HepG2 (cell line): Measurements from ENCODE around the gene RNF222. TPM values are rescaled to one million over a fixed set of nuclear protein-coding genes. Genes with fewer than 3 reads are reported as not detected.

ENCODE experiments used
- ATAC-seq: fragments of 200-7000 bp; cut with Tn5 transposase; 3 replicates; pipeline ENCODE4 v1.9.1; 2020; ENCODE audit warnings: mild to moderate bottlenecking, moderate library complexity
- BruUV-seq: library from RNA; stranded (reverse); fragments of 400-500 nt; replicated peaks from 2 replicates; lab custom pipeline; 2021; lab: Mats Ljungman, UMichigan
- CTCF ChIA-PET: fragments of 300-600 bp; formaldehyde crosslinking; extraction: SDS; loops from one replicate; lab custom pipeline; 2021; ENCODE audit warnings: low total read pairs, inconsistent platforms, low intra/inter-chr PET ratio; lab: Yijun Ruan, JAX
- POLR2A ChIA-PET: fragments of 350-600 bp; sonication (Branson Sonifier 250); formaldehyde crosslinking; loops from one replicate; lab custom pipeline; 2020; ENCODE audit warnings: antibody characterized with exemption, inconsistent platforms; lab: Yijun Ruan, JAX
- DNase-seq: peaks from one replicate; pipeline ENCODE4 v3.0.0-alpha.2; 2015; ENCODE audit warnings: low spot score
- FAIRE-seq: peaks from 3 replicates; lab custom pipeline; 2011; peaks lifted over from hg19 to GRCh38; lab: Jason Lieb, UNC
- H2AFZ ChIP-seq: one replicate; pipeline ENCODE4 v1.6.1; 2011; ENCODE audit warnings: low read length, inconsistent platforms
- H3K27ac ChIP-seq: fragments of 300-600 bp; 3 replicates; pipeline ENCODE4 v1.8.0; 2011; ENCODE audit warnings: mixed run types, mild to moderate bottlenecking, mixed read lengths, low read length, inconsistent platforms; ENCODE audit not compliant: insufficient read depth; ENCODE audit errors: extremely low read length
- H3K27me3 ChIP-seq, 2 experiments: fragments of 200-600 bp in 1 of 2; 2 replicates in 1 of 2; 3 replicates in 1 of 2; pipeline versions ENCODE4 v1.6.0 to v1.8.0; 2011; ENCODE audit warnings: low read length in 2 of 2, mild to moderate bottlenecking in 2 of 2, moderate library complexity in 2 of 2, inconsistent platforms in 1 of 2; ENCODE audit not compliant: insufficient read depth in 2 of 2, control insufficient read depth in 1 of 2
- H3K36me3 ChIP-seq, 2 experiments: fragments of 200-600 bp in 1 of 2; replicated peaks in 1 of 2; 2 replicates in 1 of 2; 3 replicates in 1 of 2; pipeline versions ENCODE4 v1.5.1 to v1.8.0; 2011; ENCODE audit warnings: low read length in 2 of 2, inconsistent platforms in 1 of 2; ENCODE audit not compliant: insufficient read depth in 2 of 2, control insufficient read depth in 1 of 2
- H3K4me1 ChIP-seq: 2 replicates; pipeline ENCODE4 v1.5.1; 2012; ENCODE audit warnings: low read length, inconsistent platforms; ENCODE audit not compliant: insufficient read depth
- H3K4me2 ChIP-seq: 2 replicates; pipeline ENCODE4 v1.6.0; 2011; ENCODE audit warnings: low read depth, low read length, inconsistent platforms
- H3K4me3 ChIP-seq, 3 experiments: fragments of 200-600 bp in 1 of 3; sonication (generic), shearing (Covaris generic) in 1 of 3; replicated peaks in 1 of 3; 2 replicates each; pipeline ENCODE4 v1.5.1; 2011 to 2016; ENCODE audit warnings: low read length in 3 of 3, inconsistent platforms in 2 of 3, low read depth in 2 of 3, mild to moderate bottlenecking in 2 of 3, control low read depth in 1 of 3, mixed read lengths in 1 of 3; ENCODE audit not compliant: insufficient read depth in 1 of 3
- H3K79me2 ChIP-seq: one replicate; pipeline ENCODE4 v1.6.1; 2011; ENCODE audit warnings: low read length, inconsistent platforms; ENCODE audit not compliant: insufficient read depth
- H3K9ac ChIP-seq: 2 replicates; pipeline ENCODE4 v1.6.0; 2011; ENCODE audit warnings: mild to moderate bottlenecking, low read depth, low read length, inconsistent platforms; ENCODE audit not compliant: insufficient read depth
- H3K9me3 ChIP-seq: 2 replicates; pipeline ENCODE4 v1.5.1; 2012; ENCODE audit warnings: mild to moderate bottlenecking, low read length
- H4K20me1 ChIP-seq: 2 replicates; pipeline ENCODE4 v1.6.0; 2011; ENCODE audit warnings: inconsistent platforms, mild to moderate bottlenecking, low read length, moderate library complexity; ENCODE audit not compliant: insufficient read depth
- MAFF ChIP-seq: IDR thresholded peaks from 2 replicates; pipeline ENCODE4 v1.6.1; 2011; ENCODE audit warnings: low read depth, low read length, improper control_type of control experiment
- POLR2AphosphoS5 ChIP-seq: IDR thresholded peaks from 2 replicates; pipeline ENCODE4 v1.6.1; 2012; ENCODE audit warnings: low read depth, low read length
- ZNF17 ChIP-seq: sonication (generic); formaldehyde crosslinking; IDR thresholded peaks from 2 replicates; pipeline ENCODE4 v1.5.0; 2020; ENCODE audit warnings: mild to moderate bottlenecking, missing genetic modification reagents
- ZNF577 ChIP-seq: sonication (generic); formaldehyde crosslinking; IDR thresholded peaks from 2 replicates; pipeline ENCODE4 v1.4.0; 2020; ENCODE audit warnings: mild to moderate bottlenecking, low read depth, missing genetic modification reagents, borderline replicate concordance
- ZNF747 ChIP-seq: sonication (generic); formaldehyde crosslinking; IDR thresholded peaks from 2 replicates; pipeline ENCODE4 v1.8.1; 2023; ENCODE audit warnings: missing genetic modification reagents, mild to moderate bottlenecking, borderline replicate concordance
- WGBS: methylation state at CpG from one replicate; pipeline ENCODE4 v1.1.6; 2017; ENCODE audit warnings: low lambda C conversion rate; 5-methylcytosine and 5-hydroxymethylcytosine counted together
- in situ Hi-C: cut with HindIII; loops from 2 replicates; pipeline ENCODE4 v1.10.0; 2017; ENCODE audit warnings: low pct_unique_long_range_greater_than_20kb; ENCODE audit not compliant: extremely low pct_ligation_motif_present
- intact Hi-C: fragments of 100-400 bp; cut with micrococcal nuclease; formaldehyde crosslinking; loops from one replicate; pipeline ENCODE4 v1.10.0; 2022; ENCODE audit not compliant: unreplicated experiment
- polyA plus RNA-seq, 8 experiments: library from polyadenylated mRNA; depleted of rRNA in 3 of 8; stranded (reverse) in 7 of 8; unstranded in 1 of 8; fragments of >200 nt; fragmentation: Illumina TruSeq in 4 of 8; extraction: Trizol in 4 of 8; gene quantifications; 2 replicates each; pipeline versions ENCODE4 v1.2.1 to v1.2.3, GENCODE V29; 2011 to 2016; ENCODE audit warnings: low read depth in 4 of 8, missing spikeins in 1 of 8, mixed read lengths in 1 of 8; ENCODE audit not compliant: insufficient read depth in 1 of 8
- total RNA-seq, 5 experiments: library from RNA; depleted of rRNA; stranded (reverse); fragments of >200 nt; fragmentation: Illumina TruSeq; extraction: Trizol; gene quantifications; 2 replicates each; pipeline ENCODE4 v1.2.3, GENCODE V29; 2016; ENCODE audit warnings: low read depth in 1 of 5
- TF ChIP-seq, protein P1 (sequence below): sonication (generic); formaldehyde crosslinking; IDR thresholded peaks from 2 replicates; pipeline ENCODE4 v1.9.0; 2021; ENCODE audit warnings: missing genetic modification reagents, mild to moderate bottlenecking, borderline replicate concordance

The RNF222 gene
- total and polyA plus RNA-seq, 2 of the 13 experiments (the other 11 are each of a cell fraction or from before 2014, with no cell fraction given): not detected

- no TSS peak for BruUV-seq
- H3K4me1 ChIP-seq: no peaks in the 10 kb centered on the region
- TF ChIP-seq ZNF747 (CRISPR knock-in tag): no peak
- TF ChIP-seq, protein P1, sequence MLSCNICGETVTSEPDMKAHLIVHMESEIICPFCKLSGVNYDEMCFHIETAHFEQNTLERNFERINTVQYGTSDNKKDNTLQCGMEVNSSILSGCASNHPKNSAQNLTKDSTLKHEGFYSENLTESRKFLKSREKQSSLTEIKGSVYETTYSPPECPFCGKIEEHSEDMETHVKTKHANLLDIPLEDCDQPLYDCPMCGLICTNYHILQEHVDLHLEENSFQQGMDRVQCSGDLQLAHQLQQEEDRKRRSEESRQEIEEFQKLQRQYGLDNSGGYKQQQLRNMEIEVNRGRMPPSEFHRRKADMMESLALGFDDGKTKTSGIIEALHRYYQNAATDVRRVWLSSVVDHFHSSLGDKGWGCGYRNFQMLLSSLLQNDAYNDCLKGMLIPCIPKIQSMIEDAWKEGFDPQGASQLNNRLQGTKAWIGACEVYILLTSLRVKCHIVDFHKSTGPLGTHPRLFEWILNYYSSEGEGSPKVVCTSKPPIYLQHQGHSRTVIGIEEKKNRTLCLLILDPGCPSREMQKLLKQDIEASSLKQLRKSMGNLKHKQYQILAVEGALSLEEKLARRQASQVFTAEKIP (CRISPR knock-in tag): no peak
- no peak for TF ChIP-seq ZNF577 (CRISPR knock-in tag)
- no peak for TF ChIP-seq MAFF
- no peak for TF ChIP-seq ZNF17
- TF ChIP-seq POLR2AphosphoS5: no peak
- TF ChIP-seq, all 625 proteins: peak for 0
- H3K4me2 ChIP-seq: no peak overlapping the region
- no peak for FAIRE-seq
- in situ Hi-C loops (no loop called here), intact Hi-C loops (no loop called here)
- no peak overlapping the region for H3K4me3 ChIP-seq
- WGBS: 21% methylated on average over 4 of the region's 4 CpGs
- ChIA-PET CTCF (no interaction called here), POLR2A (no interaction called here)
- H3K9me3 ChIP-seq: no peaks in the 10 kb centered on the region
- peaks cover 2 to 29% of the 10 kb centered on the region in 2 experiments; a peak in 4 of 5 replicates for H3K27me3 ChIP-seq
- no peak for DNase-seq
- H3K36me3 ChIP-seq: no peaks in the 10 kb centered on the region
- H4K20me1 ChIP-seq: no peaks in the 10 kb centered on the region
- ATAC-seq: no peak
- H3K79me2 ChIP-seq: no peaks in the 10 kb centered on the region
- no peak overlapping the region for H3K27ac ChIP-seq
- H2AFZ ChIP-seq: no peak overlapping the region
- H3K9ac ChIP-seq: no peak overlapping the region
Measured at GRCh38 chr17:8341456-8341855, 56.2 kb downstream of the RNF222 start.

Other genes starting within 250 kb of the RNF222 start
- gene PER1, start 245.4 kb downstream of the RNF222 start, total RNA-seq (2016; rRNA removed; fragmentation: Illumina TruSeq; extraction: Trizol): 2.6 and 5.5 TPM in 2 replicates
- 3.6 and 5.2 TPM in 2 replicates for gene PER1, start 245.4 kb downstream of the RNF222 start, polyA plus RNA-seq (2011; rRNA removed)
- 2.0 and 3.9 TPM in 2 replicates for gene VAMP2, start 234.9 kb downstream of the RNF222 start, total RNA-seq (2016; rRNA removed; fragmentation: Illumina TruSeq; extraction: Trizol)
- gene VAMP2, start 234.9 kb downstream of the RNF222 start, polyA plus RNA-seq (2011; rRNA removed): 17.2 and 19.6 TPM in 2 replicates
- gene TMEM107, start 221.4 kb downstream of the RNF222 start, total RNA-seq (2016; rRNA removed; fragmentation: Illumina TruSeq; extraction: Trizol): 3.8 and 15.3 TPM in 2 replicates
- gene TMEM107, start 221.4 kb downstream of the RNF222 start, polyA plus RNA-seq (2011; rRNA removed): 4.5 and 7.2 TPM in 2 replicates
- gene BORCS6, start 207.6 kb downstream of the RNF222 start, total RNA-seq (2016; rRNA removed; fragmentation: Illumina TruSeq; extraction: Trizol): 5.1 and 5.3 TPM in 2 replicates
- 2.0 and 3.2 TPM in 2 replicates for gene BORCS6, start 207.6 kb downstream of the RNF222 start, polyA plus RNA-seq (2011; rRNA removed)
- 67.7 and 75.3 TPM in 2 replicates for gene AURKB, start 187.3 kb downstream of the RNF222 start, total RNA-seq (2016; rRNA removed; fragmentation: Illumina TruSeq; extraction: Trizol)
- 21.8 and 29.5 TPM in 2 replicates for gene AURKB, start 187.3 kb downstream of the RNF222 start, polyA plus RNA-seq (2011; rRNA removed)
- 5.4 and 7.2 TPM in 2 replicates for gene CTC1, start 149.8 kb downstream of the RNF222 start, total RNA-seq (2016; rRNA removed; fragmentation: Illumina TruSeq; extraction: Trizol)
- 18.9 and 22.0 TPM in 2 replicates for gene CTC1, start 149.8 kb downstream of the RNF222 start, polyA plus RNA-seq (2011; rRNA removed)
- 42.8 and 58.2 TPM in 2 replicates for gene PFAS, start 148.5 kb downstream of the RNF222 start, total RNA-seq (2016; rRNA removed; fragmentation: Illumina TruSeq; extraction: Trizol)
- 45.7 and 49.4 TPM in 2 replicates for gene PFAS, start 148.5 kb downstream of the RNF222 start, polyA plus RNA-seq (2011; rRNA removed)
- gene RANGRF, start 109.2 kb downstream of the RNF222 start, total RNA-seq (2016; rRNA removed; fragmentation: Illumina TruSeq; extraction: Trizol): 18.6 and 21.3 TPM in 2 replicates
- gene RANGRF, start 109.2 kb downstream of the RNF222 start, polyA plus RNA-seq (2011; rRNA removed): 40.7 and 48.4 TPM in 2 replicates
- 0.28 and 0.91 TPM in 2 replicates for gene SLC25A35, start 102.4 kb downstream of the RNF222 start, total RNA-seq (2016; rRNA removed; fragmentation: Illumina TruSeq; extraction: Trizol)
- 1.1 and 1.8 TPM in 2 replicates for gene SLC25A35, start 102.4 kb downstream of the RNF222 start, polyA plus RNA-seq (2011; rRNA removed)
- gene ARHGEF15, start 87.6 kb downstream of the RNF222 start, total RNA-seq (2016; rRNA removed; fragmentation: Illumina TruSeq; extraction: Trizol): not detected in 2 replicates
- gene ARHGEF15, start 87.6 kb downstream of the RNF222 start, polyA plus RNA-seq (2011; rRNA removed): not detected in 2 replicates
- not detected in 2 replicates for gene ODF4, start 58.0 kb downstream of the RNF222 start, total RNA-seq (2016; rRNA removed; fragmentation: Illumina TruSeq; extraction: Trizol)
- not detected in 2 replicates for gene ODF4, start 58.0 kb downstream of the RNF222 start, polyA plus RNA-seq (2011; rRNA removed)
- 2,817 and 3,645 TPM in 2 replicates for gene RPL26, start 14.6 kb downstream of the RNF222 start, total RNA-seq (2016; rRNA removed; fragmentation: Illumina TruSeq; extraction: Trizol)
- gene RPL26, start 14.6 kb downstream of the RNF222 start, polyA plus RNA-seq (2011; rRNA removed): 3,026 and 3,529 TPM in 2 replicates
- gene NDEL1, start 38.1 kb upstream of the RNF222 start, total RNA-seq (2016; rRNA removed; fragmentation: Illumina TruSeq; extraction: Trizol): 47.8 and 59.8 TPM in 2 replicates
- 119 and 153 TPM in 2 replicates for gene NDEL1, start 38.1 kb upstream of the RNF222 start, polyA plus RNA-seq (2011; rRNA removed)
- 68.6 and 122 TPM in 2 replicates for gene MYH10, start 232.9 kb upstream of the RNF222 start, total RNA-seq (2016; rRNA removed; fragmentation: Illumina TruSeq; extraction: Trizol)
- gene MYH10, start 232.9 kb upstream of the RNF222 start, polyA plus RNA-seq (2011; rRNA removed): 43.4 and 44.1 TPM in 2 replicates